ENCODE data around the gene TSPAN3. TPM values are rescaled to one million over a fixed set of nuclear protein-coding genes. Genes with fewer than 3 reads are reported as not detected.

TSPAN3 gene
- polyA plus RNA-seq, 1 experiment: 344 TPM

DNA sequence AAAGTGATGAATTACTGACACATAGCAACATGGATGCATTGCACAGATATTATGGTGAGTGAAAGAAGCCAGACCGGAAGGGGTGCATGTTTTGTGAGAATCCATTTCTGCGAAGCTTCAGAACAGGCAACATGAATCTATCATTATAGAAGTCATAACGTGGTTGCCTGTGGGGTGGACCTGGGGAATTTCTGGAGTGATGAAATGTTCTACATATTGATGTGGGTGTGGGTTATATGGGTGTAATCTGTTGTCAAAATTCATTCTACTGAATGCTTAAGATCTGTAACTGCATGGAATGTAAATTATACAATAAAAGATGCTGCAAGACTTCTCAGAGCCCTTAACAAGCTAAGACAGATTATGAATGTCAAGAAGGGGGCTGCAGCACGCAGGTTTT, 25.2 kb upstream of the TSPAN3 start:
- POLR2A ChIA-PET: no interaction called here

DNA sequence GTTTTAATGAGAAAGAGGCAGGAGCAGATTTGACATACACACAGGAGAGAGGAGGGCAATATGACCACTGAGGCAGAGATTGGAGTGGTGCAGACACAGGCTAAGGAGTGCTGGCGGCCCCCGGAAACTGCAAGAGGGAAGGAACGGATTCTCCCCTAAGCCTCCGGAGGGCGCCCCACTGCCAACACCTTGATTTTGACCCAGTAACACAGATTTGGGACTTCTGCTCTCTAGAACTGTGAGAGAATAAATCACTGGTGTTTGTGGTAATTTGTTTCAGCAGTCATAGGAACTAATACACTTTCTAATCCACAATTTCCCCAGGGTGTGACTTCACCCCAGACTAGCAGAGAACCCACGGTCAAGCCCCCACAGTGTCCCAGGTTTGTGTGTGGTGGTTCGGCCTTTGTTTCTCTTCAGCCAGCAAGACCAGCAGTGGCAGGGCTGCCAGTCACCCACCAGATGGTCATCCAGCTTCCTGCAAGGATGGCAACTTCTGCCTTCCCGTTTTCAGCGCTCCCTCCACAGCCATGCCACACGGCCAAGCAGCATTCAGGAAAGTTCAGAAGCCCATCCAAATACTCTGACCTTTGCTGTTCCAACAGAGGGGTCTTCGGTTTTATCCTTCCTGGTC, 23.6 kb upstream of the TSPAN3 start:
- no peak overlapping the region for H3K4me3 ChIP-seq (ENCODE audit: low read depth, low read length)
- TF ChIP-seq, protein P1, sequence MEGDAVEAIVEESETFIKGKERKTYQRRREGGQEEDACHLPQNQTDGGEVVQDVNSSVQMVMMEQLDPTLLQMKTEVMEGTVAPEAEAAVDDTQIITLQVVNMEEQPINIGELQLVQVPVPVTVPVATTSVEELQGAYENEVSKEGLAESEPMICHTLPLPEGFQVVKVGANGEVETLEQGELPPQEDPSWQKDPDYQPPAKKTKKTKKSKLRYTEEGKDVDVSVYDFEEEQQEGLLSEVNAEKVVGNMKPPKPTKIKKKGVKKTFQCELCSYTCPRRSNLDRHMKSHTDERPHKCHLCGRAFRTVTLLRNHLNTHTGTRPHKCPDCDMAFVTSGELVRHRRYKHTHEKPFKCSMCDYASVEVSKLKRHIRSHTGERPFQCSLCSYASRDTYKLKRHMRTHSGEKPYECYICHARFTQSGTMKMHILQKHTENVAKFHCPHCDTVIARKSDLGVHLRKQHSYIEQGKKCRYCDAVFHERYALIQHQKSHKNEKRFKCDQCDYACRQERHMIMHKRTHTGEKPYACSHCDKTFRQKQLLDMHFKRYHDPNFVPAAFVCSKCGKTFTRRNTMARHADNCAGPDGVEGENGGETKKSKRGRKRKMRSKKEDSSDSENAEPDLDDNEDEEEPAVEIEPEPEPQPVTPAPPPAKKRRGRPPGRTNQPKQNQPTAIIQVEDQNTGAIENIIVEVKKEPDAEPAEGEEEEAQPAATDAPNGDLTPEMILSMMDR (IDR thresholded peaks at IDR 0.05; ENCODE audit: insufficient read depth, low read depth, low read length): peak; percentile 26; the same call in 1 of the 2 replicates
- ChIA-PET CTCF (interaction anchor here (1.9 kb wide), 1 partner anchor 15 kb away, joined by 4 read pairs; no protein-coding TSS in a partner anchor), POLR2A (no interaction called here)
- H3K36me3 ChIP-seq (ENCODE audit: control insufficient read depth, insufficient read depth, low read length): no peaks in the 10 kb centered on the region
- no peaks in the 10 kb centered on the region for H3K27me3 ChIP-seq (ENCODE audit: control insufficient read depth, insufficient read depth, low read length)
- no peak for DNase-seq (ENCODE audit: low read depth)

More for the DNA sequence above, 25.2 kb upstream of the TSPAN3 start:
- H3K36me3 ChIP-seq (ENCODE audit: control insufficient read depth, insufficient read depth, low read length): no peaks in the 10 kb centered on the region
- DNase-seq (ENCODE audit: low read depth): no peak
- CTCF ChIA-PET: interaction anchor here (0.6 to 1.3 kb wide), 4 partner anchors 9 to 40 kb away, joined by 3 read pairs; no protein-coding TSS in a partner anchor
- no peak overlapping the region for H3K4me3 ChIP-seq (ENCODE audit: low read depth, low read length)
- H3K27me3 ChIP-seq (ENCODE audit: control insufficient read depth, insufficient read depth, low read length): no peaks in the 10 kb centered on the region
- TF ChIP-seq, protein P1 (IDR thresholded peaks at IDR 0.05; ENCODE audit: insufficient read depth, low read depth, low read length): no peak

DNA sequence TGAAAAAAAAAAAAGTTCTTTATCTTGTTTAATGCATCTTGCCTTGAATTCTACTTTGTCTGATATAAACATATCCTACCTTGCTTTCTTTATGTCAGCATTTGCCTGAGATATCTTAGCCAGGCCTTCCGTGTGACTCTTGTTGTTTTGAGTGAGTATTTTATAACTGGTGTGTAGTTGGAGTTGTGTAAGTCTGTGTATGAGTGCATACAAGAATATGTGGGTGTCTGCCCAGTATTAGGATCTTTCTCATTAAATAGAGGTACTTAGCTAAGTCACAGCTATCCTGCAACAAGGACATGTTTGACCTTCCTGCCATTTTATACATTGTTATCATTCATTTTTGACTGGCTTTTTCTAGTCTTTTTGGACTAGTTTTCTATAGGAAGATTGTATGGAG, 22.5 kb upstream of the TSPAN3 start:
- H3K36me3 ChIP-seq (ENCODE audit: control insufficient read depth, insufficient read depth, low read length): no peaks in the 10 kb centered on the region
- H3K4me3 ChIP-seq (ENCODE audit: low read depth, low read length): no peak overlapping the region
- POLR2A ChIA-PET: interaction anchor here (0.7 kb wide), 1 partner anchor 817 kb away, joined by 3 read pairs; no protein-coding TSS in a partner anchor
- no peaks in the 10 kb centered on the region for H3K27me3 ChIP-seq (ENCODE audit: control insufficient read depth, insufficient read depth, low read length)
- DNase-seq (ENCODE audit: low read depth): no peak
- TF ChIP-seq, protein P1 (IDR thresholded peaks at IDR 0.05; ENCODE audit: insufficient read depth, low read depth, low read length): no peak
- CTCF ChIA-PET: interaction anchor here (0.7 to 1.9 kb wide), 3 partner anchors 8 to 451 kb away, joined by 3 to 4 read pairs (median 4); no protein-coding TSS in a partner anchor

DNA sequence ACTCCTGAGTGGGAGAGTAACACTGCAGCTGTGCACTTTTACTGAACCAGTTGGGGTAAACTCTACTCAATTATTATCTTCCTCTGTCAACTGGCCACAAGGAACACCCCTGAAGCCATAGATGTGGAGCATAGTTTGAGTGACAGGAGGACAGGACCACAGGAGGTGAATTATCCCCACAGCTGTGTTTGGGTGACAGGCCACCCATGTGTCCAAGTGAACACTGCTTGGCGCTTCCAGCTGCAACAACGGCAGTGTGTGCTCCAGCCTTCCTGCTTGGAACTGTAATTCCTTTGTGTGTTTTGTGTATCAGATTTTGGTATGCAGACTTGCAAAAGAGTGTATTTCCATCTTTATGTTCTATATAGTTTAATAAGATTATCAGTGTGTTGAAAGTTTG, 20.2 kb upstream of the TSPAN3 start:
- no peak overlapping the region for H3K4me3 ChIP-seq (ENCODE audit: low read depth, low read length)
- no peaks in the 10 kb centered on the region for H3K27me3 ChIP-seq (ENCODE audit: control insufficient read depth, insufficient read depth, low read length)
- H3K36me3 ChIP-seq (ENCODE audit: control insufficient read depth, insufficient read depth, low read length): no peaks in the 10 kb centered on the region
- no peak for DNase-seq (ENCODE audit: low read depth)
- POLR2A ChIA-PET: no interaction called here
- CTCF ChIA-PET: no interaction called here
- TF ChIP-seq, protein P1 (IDR thresholded peaks at IDR 0.05; ENCODE audit: insufficient read depth, low read depth, low read length): no peak

DNA sequence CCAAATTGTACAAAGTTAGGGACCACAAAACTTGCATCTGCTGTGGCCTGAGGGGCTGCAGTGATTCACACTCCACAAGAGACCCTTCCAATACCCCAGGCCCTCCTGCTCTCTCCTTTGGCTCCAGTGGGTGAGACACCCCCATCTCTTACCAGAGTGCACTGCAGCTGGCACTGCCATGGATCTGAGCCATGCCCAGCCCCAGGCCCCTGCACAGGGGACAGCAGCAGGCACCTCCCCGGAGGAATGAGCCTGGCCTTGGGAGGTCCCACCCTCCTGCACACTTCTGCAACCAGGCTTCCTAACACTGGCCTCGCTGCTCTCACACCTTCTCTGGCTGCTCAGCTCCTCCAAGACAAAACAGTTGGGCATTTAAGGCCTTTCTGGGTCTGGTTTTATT, 16.3 kb upstream of the TSPAN3 start:
- H3K36me3 ChIP-seq (ENCODE audit: control insufficient read depth, insufficient read depth, low read length): no peaks in the 10 kb centered on the region
- no peak for DNase-seq (ENCODE audit: low read depth)
- H3K27me3 ChIP-seq (ENCODE audit: control insufficient read depth, insufficient read depth, low read length): no peaks in the 10 kb centered on the region
- CTCF ChIA-PET: interaction anchor here (0.6 to 1.6 kb wide), 5 partner anchors 9 to 64 kb away, joined by 3 to 9 read pairs (median 5); no protein-coding TSS in a partner anchor
- no peak overlapping the region for H3K4me3 ChIP-seq (ENCODE audit: low read depth, low read length)
- TF ChIP-seq, protein P1 (IDR thresholded peaks at IDR 0.05; ENCODE audit: insufficient read depth, low read depth, low read length): no peak
- POLR2A ChIA-PET: no interaction called here

All from BJ (cell line).